ENCODE measurements around the gene KRTAP5-11. TPM values are rescaled to one million over a fixed set of nuclear protein-coding genes. Genes with fewer than 3 reads are reported as not detected.

Gene KRTAP5-11
- total and polyA plus RNA-seq, 2 donors (not counting 3 experiments of a cell fraction or from before 2014, with no cell fraction given) = not detected

DNA sequence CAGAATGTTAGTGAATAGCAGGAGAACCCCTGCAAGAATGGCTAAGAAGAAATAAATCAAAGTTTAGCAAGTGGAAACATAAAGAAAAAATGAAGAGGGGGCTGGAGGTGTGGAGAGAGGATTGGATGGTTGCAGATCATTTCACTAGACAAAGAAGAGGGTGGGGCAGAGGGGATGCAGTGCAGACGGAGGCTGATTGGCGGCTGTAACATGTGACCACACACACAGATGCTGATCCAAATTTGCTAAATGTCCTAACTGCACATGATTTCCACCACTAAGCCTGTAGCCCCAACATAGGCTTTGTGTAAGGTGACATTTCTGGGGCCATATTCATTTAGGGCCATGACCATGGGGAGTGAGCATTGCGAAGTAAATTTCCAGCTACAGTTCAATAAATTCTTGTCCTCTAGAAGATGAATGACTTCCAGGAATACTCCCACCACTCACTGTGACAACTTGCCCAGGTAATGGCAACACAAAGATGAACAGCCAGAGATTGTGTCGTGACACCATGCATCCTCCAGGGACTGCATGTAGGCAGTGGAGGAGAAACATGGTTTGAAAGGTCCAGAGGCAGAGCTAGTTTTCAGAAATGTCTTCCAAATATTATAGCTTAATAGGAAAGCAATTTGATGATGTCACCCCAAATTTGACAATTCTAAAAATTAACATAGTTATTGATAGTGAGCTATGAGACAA lies 6.8 kb downstream of the KRTAP5-11 start:
- TF ChIP-seq EZH2 (IDR thresholded peaks at IDR 0.05; ENCODE audit: borderline replicate concordance, low read depth, low read length, severe bottlenecking) (no peak), POLR2A (IDR thresholded peaks at IDR 0.05; ENCODE audit: low read depth, low read length) (no peak), GATA2 (IDR thresholded peaks at IDR 0.05; ENCODE audit: insufficient read depth, insufficient read length, low read depth, low read length) (no peak), MYC (IDR thresholded peaks at IDR 0.05; ENCODE audit: low read depth, low read length) (no peak)
- TF ChIP-seq, protein P1, sequence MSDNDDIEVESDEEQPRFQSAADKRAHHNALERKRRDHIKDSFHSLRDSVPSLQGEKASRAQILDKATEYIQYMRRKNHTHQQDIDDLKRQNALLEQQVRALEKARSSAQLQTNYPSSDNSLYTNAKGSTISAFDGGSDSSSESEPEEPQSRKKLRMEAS (IDR thresholded peaks at IDR 0.05; ENCODE audit: insufficient read depth, insufficient read length) = no peak
- TF ChIP-seq, protein P2, sequence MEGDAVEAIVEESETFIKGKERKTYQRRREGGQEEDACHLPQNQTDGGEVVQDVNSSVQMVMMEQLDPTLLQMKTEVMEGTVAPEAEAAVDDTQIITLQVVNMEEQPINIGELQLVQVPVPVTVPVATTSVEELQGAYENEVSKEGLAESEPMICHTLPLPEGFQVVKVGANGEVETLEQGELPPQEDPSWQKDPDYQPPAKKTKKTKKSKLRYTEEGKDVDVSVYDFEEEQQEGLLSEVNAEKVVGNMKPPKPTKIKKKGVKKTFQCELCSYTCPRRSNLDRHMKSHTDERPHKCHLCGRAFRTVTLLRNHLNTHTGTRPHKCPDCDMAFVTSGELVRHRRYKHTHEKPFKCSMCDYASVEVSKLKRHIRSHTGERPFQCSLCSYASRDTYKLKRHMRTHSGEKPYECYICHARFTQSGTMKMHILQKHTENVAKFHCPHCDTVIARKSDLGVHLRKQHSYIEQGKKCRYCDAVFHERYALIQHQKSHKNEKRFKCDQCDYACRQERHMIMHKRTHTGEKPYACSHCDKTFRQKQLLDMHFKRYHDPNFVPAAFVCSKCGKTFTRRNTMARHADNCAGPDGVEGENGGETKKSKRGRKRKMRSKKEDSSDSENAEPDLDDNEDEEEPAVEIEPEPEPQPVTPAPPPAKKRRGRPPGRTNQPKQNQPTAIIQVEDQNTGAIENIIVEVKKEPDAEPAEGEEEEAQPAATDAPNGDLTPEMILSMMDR (IDR thresholded peaks at IDR 0.05; ENCODE audit: extremely low read depth in 1 of 2, insufficient read depth in 1 of 2, low read depth in 1 of 2, low read length in 2 of 2) = no peak
- Histone ChIP-seq H3K9ac (replicated peaks; ENCODE audit: extremely low read depth, insufficient read depth, low read length) (no peak overlapping the region), H4K20me1 (replicated peaks; ENCODE audit: control insufficient read depth, extremely low read depth, insufficient read depth, low read length) (no peaks in the 10 kb centered on the region), H3K4me3 (replicated peaks in 1 of 3; ENCODE audit: insufficient read depth in 1 of 3, low read depth in 1 of 3, low read length in 3 of 3) (no peak overlapping the region), H3K27me3 (ENCODE audit: control insufficient read depth in 2 of 2, insufficient read depth in 2 of 2, low read length in 2 of 2) (peaks cover 0 to 2% of the 10 kb centered on the region in 2 experiments), H3K27ac (ENCODE audit: insufficient read depth, low read depth, low read length) (no peak overlapping the region), H3K79me2 (ENCODE audit: control insufficient read depth, insufficient read depth, low read length) (no peaks in the 10 kb centered on the region), H3K4me1 (ENCODE audit: control insufficient read depth, extremely low read depth, insufficient read depth, low read length) (no peaks in the 10 kb centered on the region), H3K36me3 (ENCODE audit: control insufficient read depth in 2 of 2, extremely low read depth in 1 of 2, insufficient read depth in 2 of 2, low read length in 2 of 2) (no peaks in the 10 kb centered on the region), H3K4me2 (ENCODE audit: insufficient read depth, low read length) (no peak overlapping the region), H3K9me1 (replicated peaks; ENCODE audit: control insufficient read depth, extremely low read depth, insufficient read depth, low read length) (no peaks in the 10 kb centered on the region), H3K9me3 (replicated peaks; ENCODE audit: control insufficient read depth, insufficient read depth, low read length) (no peaks in the 10 kb centered on the region), H2AFZ (ENCODE audit: low read depth, low read length) (no peak overlapping the region)
- dilution Hi-C loops (cut with MboI; ENCODE audit: extremely low pct_ligation_motif_present, low sequenced_read_pairs) (no loop called here), intact Hi-C loops (cut with micrococcal nuclease) (no loop called here)
- POLR2A ChIA-PET = no interaction called here
- DNase-seq (ENCODE audit: low read depth, low spot score) (no peak), FAIRE-seq (no peak)
- BruUV-seq (replicated peaks) = no TSS peak
- CTCF ChIA-PET = no interaction called here
